Measurements from ENCODE around the gene TEX30. TPM values are rescaled to one million over a fixed set of nuclear protein-coding genes. Genes with fewer than 3 reads are reported as not detected.
A peak's percentile ranks its signal among the peaks of the same experiment; 100 is the strongest.

The TEX30 gene
- total RNA-seq, 1 donor from 2014 or later, result 11.1 TPM

DNA sequence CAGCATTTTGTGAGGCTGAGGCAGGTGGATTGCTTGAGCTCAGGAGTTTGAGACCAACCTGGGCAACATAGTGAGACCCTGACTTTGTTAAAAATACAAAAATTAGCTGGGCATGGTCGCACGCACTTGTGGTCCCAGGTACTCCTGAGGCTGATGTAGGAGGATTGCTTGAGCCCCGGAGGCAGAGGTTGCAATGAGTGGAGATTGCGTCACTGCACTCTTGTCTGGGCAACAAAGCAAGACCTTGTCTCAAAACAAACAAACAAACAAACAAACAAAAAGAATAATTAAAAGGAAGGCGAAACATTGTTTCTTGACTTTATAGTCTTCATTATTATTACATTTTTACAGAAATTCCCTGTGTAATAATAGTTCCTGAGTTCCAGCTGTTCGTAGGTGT is 41.2 kb upstream of the TEX30 start:
- H3K4me3 Mint-ChIP-seq (ENCODE audit: unreplicated experiment), result no peak overlapping the region
- peaks cover 21% of the 10 kb centered on the region for H3K36me3 Mint-ChIP-seq (ENCODE audit: low read depth)

DNA sequence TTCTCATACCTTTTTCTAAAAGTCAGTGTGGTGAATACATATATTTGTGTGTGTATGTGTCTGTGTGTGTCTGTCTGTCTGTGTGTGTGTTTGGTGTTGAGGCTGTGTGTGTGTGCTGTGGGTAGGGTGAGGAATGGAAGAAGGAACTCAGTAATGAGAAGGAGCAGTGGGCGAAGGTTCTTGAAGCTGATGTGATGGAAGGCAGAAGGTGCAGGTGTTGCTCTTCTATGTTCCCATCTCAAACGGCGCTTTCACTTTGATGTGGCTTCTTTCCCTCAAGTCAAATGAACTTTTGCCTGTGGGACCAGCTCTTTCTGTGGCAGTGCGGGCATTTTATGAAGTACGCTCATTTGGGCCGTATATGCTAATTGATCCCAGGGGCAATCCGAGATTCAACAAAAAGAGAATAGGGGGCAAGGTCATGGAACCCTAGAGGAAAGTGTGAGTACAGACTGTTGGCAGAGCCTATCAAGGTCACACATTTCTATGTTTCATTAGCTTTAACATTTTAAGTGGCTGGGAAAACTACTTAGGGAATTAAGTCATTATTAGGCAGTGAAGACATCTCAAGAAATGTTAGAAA is 40.5 kb upstream of the TEX30 start:
- Mint-ChIP-seq H3K36me3 (ENCODE audit: low read depth) (peaks cover 17% of the 10 kb centered on the region), H3K27me3 (ENCODE audit: low read depth) (no peaks in the 10 kb centered on the region), H3K4me1 (ENCODE audit: low read depth) (peaks cover 35% of the 10 kb centered on the region), H3K4me3 (ENCODE audit: unreplicated experiment) (no peak overlapping the region), H3K9me3 (ENCODE audit: low read depth) (peaks cover 9% of the 10 kb centered on the region), H3K27ac (ENCODE audit: unreplicated experiment) (peak overlapping the region; percentile 42)
- DNase-seq (ENCODE audit: low spot score), result no peak
- TF ChIP-seq, protein P1, sequence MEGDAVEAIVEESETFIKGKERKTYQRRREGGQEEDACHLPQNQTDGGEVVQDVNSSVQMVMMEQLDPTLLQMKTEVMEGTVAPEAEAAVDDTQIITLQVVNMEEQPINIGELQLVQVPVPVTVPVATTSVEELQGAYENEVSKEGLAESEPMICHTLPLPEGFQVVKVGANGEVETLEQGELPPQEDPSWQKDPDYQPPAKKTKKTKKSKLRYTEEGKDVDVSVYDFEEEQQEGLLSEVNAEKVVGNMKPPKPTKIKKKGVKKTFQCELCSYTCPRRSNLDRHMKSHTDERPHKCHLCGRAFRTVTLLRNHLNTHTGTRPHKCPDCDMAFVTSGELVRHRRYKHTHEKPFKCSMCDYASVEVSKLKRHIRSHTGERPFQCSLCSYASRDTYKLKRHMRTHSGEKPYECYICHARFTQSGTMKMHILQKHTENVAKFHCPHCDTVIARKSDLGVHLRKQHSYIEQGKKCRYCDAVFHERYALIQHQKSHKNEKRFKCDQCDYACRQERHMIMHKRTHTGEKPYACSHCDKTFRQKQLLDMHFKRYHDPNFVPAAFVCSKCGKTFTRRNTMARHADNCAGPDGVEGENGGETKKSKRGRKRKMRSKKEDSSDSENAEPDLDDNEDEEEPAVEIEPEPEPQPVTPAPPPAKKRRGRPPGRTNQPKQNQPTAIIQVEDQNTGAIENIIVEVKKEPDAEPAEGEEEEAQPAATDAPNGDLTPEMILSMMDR (IDR thresholded peaks at IDR 0.05), result no peak

More for the DNA sequence above, 41.2 kb upstream of the TEX30 start:
- Mint-ChIP-seq H3K4me1 (ENCODE audit: low read depth) (peaks cover 35% of the 10 kb centered on the region), H3K27me3 (ENCODE audit: low read depth) (no peaks in the 10 kb centered on the region), H3K27ac (ENCODE audit: unreplicated experiment) (no peak overlapping the region), H3K9me3 (ENCODE audit: low read depth) (peaks cover 9% of the 10 kb centered on the region)
- DNase-seq (ENCODE audit: low spot score), result no peak
- TF ChIP-seq, protein P1 (IDR thresholded peaks at IDR 0.05), result no peak

GRCh38 chr13:102812611-102813287 is 39.2 kb upstream of the TEX30 start:
- peaks cover 12% of the 10 kb centered on the region for H3K36me3 Mint-ChIP-seq (ENCODE audit: low read depth)
- H3K9me3 Mint-ChIP-seq (ENCODE audit: low read depth), result peaks cover 9% of the 10 kb centered on the region
- TF ChIP-seq, protein P1 (IDR thresholded peaks at IDR 0.05), result no peak
- H3K4me1 Mint-ChIP-seq (ENCODE audit: low read depth), result peaks cover 34% of the 10 kb centered on the region
- DNase-seq (ENCODE audit: low spot score), result no peak
- peak overlapping the region; percentile 74 for H3K27ac Mint-ChIP-seq (ENCODE audit: unreplicated experiment)
- peak overlapping the region; percentile 6 for H3K4me3 Mint-ChIP-seq (ENCODE audit: unreplicated experiment)
- H3K27me3 Mint-ChIP-seq (ENCODE audit: low read depth), result no peaks in the 10 kb centered on the region

- TF ChIP-seq, protein P1 (IDR thresholded peaks at IDR 0.05), result no peak
- Mint-ChIP-seq H3K27me3 (ENCODE audit: low read depth) (no peaks in the 10 kb centered on the region), H3K4me3 (ENCODE audit: unreplicated experiment) (no peak overlapping the region), H3K27ac (ENCODE audit: unreplicated experiment) (no peak overlapping the region), H3K4me1 (ENCODE audit: low read depth) (peaks cover 19% of the 10 kb centered on the region), H3K9me3 (ENCODE audit: low read depth) (peaks cover 13% of the 10 kb centered on the region), H3K36me3 (ENCODE audit: low read depth) (peaks cover 15% of the 10 kb centered on the region)
- no peak for DNase-seq (ENCODE audit: low spot score)
Observed at GRCh38 chr13:102807699-102808098, 34.1 kb upstream of the TEX30 start.

- Mint-ChIP-seq H3K9me3 (ENCODE audit: low read depth) (peaks cover 4% of the 10 kb centered on the region), H3K36me3 (ENCODE audit: low read depth) (peaks cover 10% of the 10 kb centered on the region), H3K4me1 (ENCODE audit: low read depth) (peaks cover 25% of the 10 kb centered on the region), H3K4me3 (ENCODE audit: unreplicated experiment) (no peak overlapping the region), H3K27ac (ENCODE audit: unreplicated experiment) (no peak overlapping the region), H3K27me3 (ENCODE audit: low read depth) (no peaks in the 10 kb centered on the region)
- TF ChIP-seq, protein P1 (IDR thresholded peaks at IDR 0.05), result no peak
- DNase-seq (ENCODE audit: low spot score), result no peak
Observed at GRCh38 chr13:102805680-102806079, 32.1 kb upstream of the TEX30 start.
